GM12878 (cell line): ENCODE measurements around the gene LSMEM2. TPM values are rescaled to one million over a fixed set of nuclear protein-coding genes. Genes with fewer than 3 reads are reported as not detected.

Experiments
- ATAC-seq: fragments of 200-7000 bp; cut with Tn5 transposase; 3 replicates; pipeline ENCODE4 v1.9.1; 2020; ENCODE audit warnings: mild to moderate bottlenecking, moderate library complexity
- BruUV-seq: library from RNA; stranded (reverse); fragments of 400-500 nt; replicated peaks from 2 replicates; lab custom pipeline; 2021; lab: Mats Ljungman, UMichigan
- CTCF ChIA-PET: fragments of 300-600 bp; sonication (Branson Sonifier 250); formaldehyde crosslinking; extraction: SDS; loops from one replicate; lab custom pipeline; 2021; ENCODE audit warnings: inconsistent platforms; lab: Yijun Ruan, JAX
- POLR2A ChIA-PET: fragments of 350-600 bp; formaldehyde crosslinking; extraction: SDS; loops from one replicate; lab custom pipeline; 2021; ENCODE audit warnings: inconsistent platforms; lab: Charles Lee
- RAD21 ChIA-PET: fragments of 300-600 bp; sonication (Branson Sonifier 250); formaldehyde crosslinking; loops from one replicate; lab custom pipeline; 2023; ENCODE audit warnings: antibody characterized with exemption; ENCODE audit not compliant: unreplicated experiment; lab: Charles Lee
- SMC1A ChIA-PET: fragments of 300-600 bp; sonication (Branson Sonifier 250); formaldehyde crosslinking; loops from one replicate; lab custom pipeline; 2023; ENCODE audit not compliant: unreplicated experiment, uncharacterized antibody; lab: Charles Lee
- DNase-seq: peaks from one replicate; pipeline ENCODE4 v3.0.0-alpha.2; 2011; ENCODE audit warnings: low read depth, low spot score
- FAIRE-seq: peaks from 3 replicates; lab custom pipeline; 2011; peaks lifted over from hg19 to GRCh38; lab: Jason Lieb, UNC
- H2AFZ ChIP-seq: 2 replicates; pipeline ENCODE4 v1.6.0; 2011; ENCODE audit warnings: low read depth, low read length, control low read depth; ENCODE audit not compliant: control insufficient read depth
- H3K27ac ChIP-seq: 2 replicates; pipeline ENCODE4 v1.5.1; 2011; ENCODE audit warnings: control low read depth; ENCODE audit not compliant: control insufficient read depth, insufficient read depth
- H3K27me3 ChIP-seq, 2 experiments: replicated peaks in 1 of 2; 2 replicates each; pipeline versions ENCODE4 v1.6.0 to v1.6.1; 2011; ENCODE audit warnings: low read length in 1 of 2; ENCODE audit not compliant: control insufficient read depth in 2 of 2, insufficient read depth in 2 of 2
- H3K36me3 ChIP-seq, 2 experiments: 2 replicates each; pipeline ENCODE4 v1.5.1; 2011; ENCODE audit warnings: low read length in 1 of 2; ENCODE audit not compliant: control insufficient read depth in 2 of 2, insufficient read depth in 2 of 2
- H3K4me1 ChIP-seq: 2 replicates; pipeline ENCODE4 v1.6.1; 2011; ENCODE audit warnings: mild to moderate bottlenecking, low read length, moderate library complexity, mixed read lengths; ENCODE audit not compliant: control insufficient read depth, insufficient read depth
- H3K4me2 ChIP-seq: 2 replicates; pipeline ENCODE4 v1.6.0; 2011; ENCODE audit warnings: control low read depth; ENCODE audit not compliant: control insufficient read depth, insufficient read depth
- H3K4me3 ChIP-seq: fragments of 200-600 bp; sonication (generic); 2 replicates; pipeline ENCODE4 v1.5.1; 2016
- H3K79me2 ChIP-seq: 2 replicates; pipeline ENCODE4 v1.6.0; 2011; ENCODE audit warnings: low read length; ENCODE audit not compliant: control insufficient read depth, insufficient read depth
- H3K9ac ChIP-seq: 2 replicates; pipeline ENCODE4 v1.8.0; 2011; ENCODE audit warnings: low read length, control low read depth, mixed read lengths; ENCODE audit not compliant: control insufficient read depth, insufficient read depth
- H3K9me3 ChIP-seq: replicated peaks from 3 replicates; pipeline ENCODE4 v1.5.1; 2011; ENCODE audit warnings: mild to moderate bottlenecking, low read length; ENCODE audit not compliant: control insufficient read depth, insufficient read depth
- H4K20me1 ChIP-seq: 2 replicates; pipeline ENCODE4 v1.6.0; 2011; ENCODE audit not compliant: control insufficient read depth, insufficient read depth
- ATF7 ChIP-seq: fragments of 450-650 bp; IDR thresholded peaks from 2 replicates; pipeline ENCODE4 v1.6.1; 2016; ENCODE audit warnings: low read depth, mild to moderate bottlenecking
- CBX5 ChIP-seq: sonication (generic); IDR thresholded peaks from 2 replicates; pipeline ENCODE4 v1.6.1; 2016; ENCODE audit warnings: low read depth, moderate library complexity, mild to moderate bottlenecking, inconsistent platforms
- CEBPB ChIP-seq, 2 experiments: fragments of 150-350 bp in 1 of 2; IDR thresholded peaks; 2 replicates each; pipeline ENCODE4 v1.6.1; 2012 to 2014; ENCODE audit warnings: low read depth in 2 of 2, low read length in 2 of 2, borderline replicate concordance in 1 of 2, inconsistent platforms in 1 of 2
- EED ChIP-seq: sonication (generic); IDR thresholded peaks from 2 replicates; pipeline ENCODE4 v1.6.1; 2016; ENCODE audit warnings: antibody characterized with exemption, low read depth
- GABPA ChIP-seq: IDR thresholded peaks from 2 replicates; pipeline ENCODE4 v1.6.1; 2014; ENCODE audit warnings: antibody characterized with exemption, low read depth, mild to moderate bottlenecking, inconsistent platforms
- PKNOX1 ChIP-seq: fragments of 450-650 bp; IDR thresholded peaks from 2 replicates; pipeline ENCODE4 v1.6.1; 2016; ENCODE audit warnings: mild to moderate bottlenecking
- RB1 ChIP-seq: fragments of 450-650 bp; formaldehyde crosslinking; IDR thresholded peaks from 2 replicates; pipeline ENCODE4 v1.6.1; 2017; ENCODE audit warnings: mild to moderate bottlenecking, borderline replicate concordance
- SIN3A ChIP-seq: IDR thresholded peaks from 2 replicates; pipeline ENCODE4 v1.6.1; 2012; ENCODE audit warnings: low read depth, low read length, improper control_type of control experiment
- SMAD1 ChIP-seq: fragments of 450-650 bp; IDR thresholded peaks from 2 replicates; pipeline ENCODE4 v1.6.1; 2018; ENCODE audit warnings: mild to moderate bottlenecking, low read depth; ENCODE audit not compliant: partially characterized antibody
- SPI1 ChIP-seq: IDR thresholded peaks from 2 replicates; pipeline ENCODE4 v1.6.1; 2011; ENCODE audit warnings: low read depth, mild to moderate bottlenecking, low read length, moderate library complexity, borderline replicate concordance; ENCODE audit not compliant: insufficient read depth
- STAT1 ChIP-seq: fragments of 450-650 bp; conservative IDR thresholded peaks from 2 replicates; pipeline ENCODE4 v1.6.1; 2014; ENCODE audit warnings: antibody characterized with exemption, mild to moderate bottlenecking
- TAF1 ChIP-seq: IDR thresholded peaks from 2 replicates; pipeline ENCODE4 v1.6.1; 2011; ENCODE audit warnings: mild to moderate bottlenecking, low read depth, low read length, borderline replicate concordance
- ZSCAN29 ChIP-seq: fragments of 450-650 bp; IDR thresholded peaks from 2 replicates; pipeline ENCODE4 v1.6.1; 2017; ENCODE audit warnings: mild to moderate bottlenecking, moderate library complexity
- WGBS: methylation state at CpG from one replicate; pipeline ENCODE4 v1.1.6; 2016; ENCODE audit warnings: low lambda C conversion rate; ENCODE audit not compliant: insufficient replicate concordance, insufficient coverage; ENCODE audit errors: missing lambda C conversion rate; 5-methylcytosine and 5-hydroxymethylcytosine counted together
- in situ Hi-C: fragments of 300-500 bp; cut with MboI; formaldehyde crosslinking; loops from 9 replicates; pipeline ENCODE4 v1.14.3; 2018; ENCODE audit warnings: mixed read lengths
- intact Hi-C: fragments of 100-400 bp; cut with micrococcal nuclease; formaldehyde crosslinking; loops from one replicate; pipeline ENCODE4 v1.14.2; 2022; ENCODE audit not compliant: unreplicated experiment
- polyA plus RNA-seq, 11 experiments: library from polyadenylated mRNA; depleted of rRNA in 4 of 11; unstranded in 6 of 11; stranded (reverse) in 5 of 11; fragments of >200 nt; fragmentation: Nextera tagmentation in 4 of 11; fragmentation: Illumina TruSeq in 1 of 11; extraction: Ambion mirVana in 4 of 11; extraction: Trizol in 1 of 11; gene quantifications; 1 replicate in 1 of 11; 2 replicates in 10 of 11; pipeline versions ENCODE4 v1.2.1 to v1.2.3, GENCODE V29; 2011 to 2016; ENCODE audit warnings: inconsistent platforms in 2 of 11, missing spikeins in 2 of 11, low read depth in 1 of 11
- total RNA-seq, 4 experiments: library from RNA; depleted of rRNA in 3 of 4; stranded (reverse); fragments of >200 nt in 3 of 4; fragmentation: Illumina TruSeq in 1 of 4; extraction: Trizol in 1 of 4; gene quantifications; 2 replicates each; pipeline versions ENCODE4 v1.2.1 to v1.2.3, GENCODE V29; 2013 to 2021
- TF ChIP-seq, protein P1 (sequence below): fragments of 450-650 bp; formaldehyde crosslinking; IDR thresholded peaks from 2 replicates; pipeline ENCODE4 v1.4.0; 2022; ENCODE audit warnings: mild to moderate bottlenecking, moderate library complexity
- TF ChIP-seq, protein P2 (sequence below): IDR thresholded peaks from 2 replicates; pipeline ENCODE4 v1.6.1; 2012; ENCODE audit warnings: low read depth, low read length, improper control_type of control experiment

The LSMEM2 gene
- total and polyA plus RNA-seq, 10 of the 15 experiments (the other 5 are each of a cell fraction or from before 2014, with no cell fraction given), result 0.17 TPM; not detected in 9

DNA sequence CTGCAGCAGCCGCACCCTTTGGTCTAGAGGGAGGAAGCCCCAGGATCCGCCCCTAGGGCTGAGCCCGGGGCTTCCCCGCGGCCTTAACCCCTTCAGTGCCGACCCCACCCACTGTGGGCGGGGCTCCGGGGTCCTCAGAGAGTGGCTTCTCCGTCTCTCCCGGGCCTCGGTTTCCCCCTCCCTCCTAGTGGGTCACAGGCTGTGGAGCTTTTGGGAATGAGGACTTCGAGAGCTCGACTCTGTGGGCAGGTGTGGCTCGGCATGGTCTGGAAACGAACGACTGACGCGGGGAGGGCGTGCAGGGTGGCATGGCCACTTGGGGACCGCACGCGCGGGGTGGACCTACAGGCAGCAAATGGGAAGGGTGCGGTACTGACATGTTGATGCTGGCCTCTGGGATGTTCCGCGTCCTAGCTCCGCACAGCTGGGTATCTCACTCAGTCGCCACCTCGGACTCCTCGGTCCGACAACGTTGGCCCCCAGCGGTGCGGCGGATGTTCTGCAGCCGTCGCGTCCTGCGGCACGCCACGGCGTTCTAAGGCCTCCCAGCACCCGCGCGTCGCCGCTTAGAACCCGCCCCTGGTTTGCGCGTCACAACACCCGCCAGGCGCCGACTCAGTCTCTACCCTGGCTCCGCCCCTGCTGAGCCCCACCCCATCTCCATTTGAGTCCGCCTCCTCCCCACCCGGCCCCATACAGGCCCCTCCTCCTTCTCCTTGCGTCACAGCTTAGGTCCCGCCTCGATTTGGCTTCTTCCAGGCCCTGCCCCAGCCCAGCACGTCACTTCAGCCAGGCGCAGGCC lies 20.1 kb downstream of the LSMEM2 start, which contains the start of the genes HYAL3 and NAA80 (continued):
- TF ChIP-seq, protein P1, sequence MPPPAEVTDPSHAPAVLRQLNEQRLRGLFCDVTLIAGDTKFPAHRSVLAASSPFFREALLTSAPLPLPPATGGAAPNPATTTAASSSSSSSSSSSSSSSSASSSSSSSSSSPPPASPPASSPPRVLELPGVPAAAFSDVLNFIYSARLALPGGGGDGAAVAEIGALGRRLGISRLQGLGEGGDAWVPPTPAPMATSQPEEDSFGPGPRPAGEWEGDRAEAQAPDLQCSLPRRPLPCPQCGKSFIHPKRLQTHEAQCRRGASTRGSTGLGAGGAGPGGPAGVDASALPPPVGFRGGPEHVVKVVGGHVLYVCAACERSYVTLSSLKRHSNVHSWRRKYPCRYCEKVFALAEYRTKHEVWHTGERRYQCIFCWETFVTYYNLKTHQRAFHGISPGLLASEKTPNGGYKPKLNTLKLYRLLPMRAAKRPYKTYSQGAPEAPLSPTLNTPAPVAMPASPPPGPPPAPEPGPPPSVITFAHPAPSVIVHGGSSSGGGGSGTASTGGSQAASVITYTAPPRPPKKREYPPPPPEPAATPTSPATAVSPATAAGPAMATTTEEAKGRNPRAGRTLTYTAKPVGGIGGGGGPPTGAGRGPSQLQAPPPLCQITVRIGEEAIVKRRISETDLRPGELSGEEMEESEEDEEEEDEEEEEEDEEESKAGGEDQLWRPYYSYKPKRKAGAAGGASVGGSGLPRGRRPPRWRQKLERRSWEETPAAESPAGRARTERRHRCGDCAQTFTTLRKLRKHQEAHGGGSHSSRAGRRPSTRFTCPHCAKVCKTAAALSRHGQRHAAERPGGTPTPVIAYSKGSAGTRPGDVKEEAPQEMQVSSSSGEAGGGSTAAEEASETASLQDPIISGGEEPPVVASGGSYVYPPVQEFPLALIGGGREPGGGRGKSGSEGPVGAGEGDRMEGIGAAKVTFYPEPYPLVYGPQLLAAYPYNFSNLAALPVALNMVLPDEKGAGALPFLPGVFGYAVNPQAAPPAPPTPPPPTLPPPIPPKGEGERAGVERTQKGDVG (CRISPR knock-in tag), result no peak
- TF ChIP-seq CEBPB (IDR thresholded peaks at IDR 0.05; ENCODE audit: borderline replicate concordance in 1 of 2, low read depth in 2 of 2, low read length in 2 of 2) (no peak), CBX5 (no peak)

GRCh38 chr3:50299638-50299928 lies 20.7 kb downstream of the LSMEM2 start:
- H3K9ac ChIP-seq, result peak overlapping the region; percentile 64
- FAIRE-seq (no peak), DNase-seq (no peak), ATAC-seq (no peak)
- no peaks in the 10 kb centered on the region for H3K36me3 ChIP-seq
- peaks cover 2% of the 10 kb centered on the region; the same call in 1 of the 2 replicates for H3K79me2 ChIP-seq
- WGBS, result under 1% methylated on average over 12 of the region's 12 CpGs
- H3K9me3 ChIP-seq, result no peaks in the 10 kb centered on the region
- intact Hi-C loops (loop anchor here (1.0 to 5.0 kb wide), 2 partner anchors 22 to 38 kb away; no protein-coding TSS in a partner anchor), in situ Hi-C loops (no loop called here)
- BruUV-seq, result no TSS peak
- ChIA-PET SMC1A (interaction anchor here (0.7 to 2.3 kb wide), 7 partner anchors 17 to 72 kb away, joined by 3 to 9 read pairs (median 3); no protein-coding TSS in a partner anchor), CTCF (interaction anchor here (0.7 to 3.5 kb wide), 12 partner anchors 19 to 243 kb away, joined by 3 to 22 read pairs (median 5); partner anchors contain the start of gene TUSC2), POLR2A (interaction anchor here (0.5 to 2.7 kb wide), 15 partner anchors 9 to 829 kb away, joined by 3 to 30 read pairs (median 5); partner anchors contain the start of genes CYB561D2, DAG1, NPRL2 and RASSF1), RAD21 (interaction anchor here (0.7 to 2.2 kb wide), 8 partner anchors 11 to 53 kb away, joined by 3 to 15 read pairs (median 6); partner anchors contain the start of genes CYB561D2, NPRL2 and TUSC2)
- H2AFZ ChIP-seq, result peak overlapping the region; percentile 73
- peak overlapping the region; percentile 90 for H3K4me2 ChIP-seq
- peak overlapping the region; percentile 68 for H3K27ac ChIP-seq
- H3K4me3 ChIP-seq, result peak overlapping the region; percentile 79
- H4K20me1 ChIP-seq, result no peaks in the 10 kb centered on the region
- H3K4me1 ChIP-seq, result peaks cover 4% of the 10 kb centered on the region
- H3K27me3 ChIP-seq, result no peaks in the 10 kb centered on the region
- TF ChIP-seq EED, result no peak
- TF ChIP-seq GABPA, result no peak
- no peak for TF ChIP-seq ZSCAN29
- no peak for TF ChIP-seq SMAD1
- TF ChIP-seq RB1, result peak; percentile 27; the same call in 1 of the 2 replicates
- peak; percentile 78 for TF ChIP-seq PKNOX1
- TF ChIP-seq TAF1, result no peak
- no peak for TF ChIP-seq STAT1
- 0 out of 2 replicates have a peak, but pooled peaks have one; percentile 42 for TF ChIP-seq ATF7
- TF ChIP-seq, protein P2, sequence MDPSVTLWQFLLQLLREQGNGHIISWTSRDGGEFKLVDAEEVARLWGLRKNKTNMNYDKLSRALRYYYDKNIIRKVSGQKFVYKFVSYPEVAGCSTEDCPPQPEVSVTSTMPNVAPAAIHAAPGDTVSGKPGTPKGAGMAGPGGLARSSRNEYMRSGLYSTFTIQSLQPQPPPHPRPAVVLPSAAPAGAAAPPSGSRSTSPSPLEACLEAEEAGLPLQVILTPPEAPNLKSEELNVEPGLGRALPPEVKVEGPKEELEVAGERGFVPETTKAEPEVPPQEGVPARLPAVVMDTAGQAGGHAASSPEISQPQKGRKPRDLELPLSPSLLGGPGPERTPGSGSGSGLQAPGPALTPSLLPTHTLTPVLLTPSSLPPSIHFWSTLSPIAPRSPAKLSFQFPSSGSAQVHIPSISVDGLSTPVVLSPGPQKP, result no peak
- 0 out of 2 replicates have a peak, but pooled peaks have one; percentile 19 for TF ChIP-seq SIN3A
- TF ChIP-seq SPI1, result 0 out of 2 replicates have a peak, but pooled peaks have one; percentile 6
